NCI-H1694 treated with DMSO at 0.1 percent for 48 hours (cell line): Measurements from ENCODE around the gene CPAMD8.

ENCODE experiments used
- DNase-seq: peaks from one replicate; lab custom pipeline; 2025; lab: John Stamatoyannopoulos, UW

The CPAMD8 gene

DNA sequence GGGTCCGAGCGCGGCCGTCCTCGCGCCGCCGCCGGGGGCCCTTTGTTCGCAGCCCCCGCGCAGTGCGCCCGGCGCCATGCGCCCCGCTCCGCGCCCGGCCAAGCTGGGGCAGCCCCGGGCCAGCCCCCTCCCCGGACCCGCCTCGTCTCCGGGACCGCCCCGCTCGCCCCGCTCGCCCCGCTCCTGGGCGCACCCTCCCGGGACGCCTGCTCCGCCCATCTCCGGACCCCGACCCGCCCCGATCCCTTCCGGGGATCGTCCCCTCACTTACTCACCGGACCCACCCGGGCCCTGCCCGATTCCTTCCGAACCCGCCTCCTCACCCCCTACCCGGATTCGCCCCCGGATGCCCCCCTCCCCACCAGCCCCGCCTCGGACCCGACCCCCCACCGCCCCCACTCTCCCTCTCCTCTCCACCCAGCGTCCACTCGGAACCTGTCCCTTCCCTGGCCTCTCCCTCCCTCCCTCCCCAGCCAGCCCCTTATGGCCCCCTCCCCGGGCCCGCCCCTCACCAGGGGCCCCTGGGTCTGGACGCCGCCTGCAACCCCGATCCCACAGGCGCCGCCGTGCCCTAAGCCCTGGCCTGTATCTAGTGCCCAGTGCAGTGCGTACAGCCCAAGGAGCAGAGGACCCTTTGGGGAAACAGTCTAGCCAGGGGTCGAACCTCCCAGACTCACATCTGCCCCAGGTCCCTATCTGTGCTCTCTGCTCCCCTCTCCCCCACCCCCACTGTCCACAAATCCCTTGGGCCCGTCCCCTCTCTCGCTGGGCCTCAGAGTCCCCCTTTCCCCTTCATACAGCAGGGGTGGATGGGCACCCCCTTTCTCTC lies at the start of gene CPAMD8:
TSS of gene CPAMD8 (minus strand) at position 105 of the 829 bp plus-strand sequence. CDS start 168 bp downstream, outside the sequence.
- no peak for DNase-seq

DNA sequence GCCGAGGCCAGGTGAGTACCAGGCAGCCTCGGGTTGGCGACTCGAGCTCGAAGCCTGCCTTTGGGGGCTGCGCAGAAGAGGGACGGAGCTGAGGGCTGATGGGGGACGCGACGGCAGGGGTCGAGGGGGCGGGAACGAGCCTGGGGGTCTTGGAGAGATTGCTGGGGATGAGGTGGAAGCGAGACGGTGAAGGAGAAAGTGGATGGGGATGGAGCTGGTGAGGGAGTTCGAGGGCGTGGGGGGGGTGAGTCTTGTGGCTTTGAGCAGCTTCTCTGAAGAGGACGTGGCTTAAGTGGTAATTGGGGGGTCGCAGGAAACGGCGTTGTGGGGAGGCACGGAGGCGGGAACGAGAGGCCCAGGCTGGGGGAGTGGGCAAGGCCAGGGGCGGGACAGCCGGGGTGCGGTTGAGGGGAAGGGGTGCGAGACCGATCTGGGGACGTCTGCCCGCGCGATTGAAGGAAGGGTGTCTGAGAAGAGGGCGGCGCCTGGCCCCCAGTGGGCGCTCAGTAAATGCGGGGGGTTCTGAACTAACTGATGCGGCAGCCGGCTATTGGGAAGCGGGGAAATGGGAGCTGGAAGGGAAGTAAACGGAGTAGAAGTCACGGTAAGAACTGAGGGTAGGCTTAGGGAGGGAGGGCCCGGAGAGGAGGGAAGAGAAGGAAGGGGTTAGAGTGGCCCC lies 49.4 kb upstream of the CPAMD8 start:
- peak; percentile 1 for DNase-seq

DNA sequence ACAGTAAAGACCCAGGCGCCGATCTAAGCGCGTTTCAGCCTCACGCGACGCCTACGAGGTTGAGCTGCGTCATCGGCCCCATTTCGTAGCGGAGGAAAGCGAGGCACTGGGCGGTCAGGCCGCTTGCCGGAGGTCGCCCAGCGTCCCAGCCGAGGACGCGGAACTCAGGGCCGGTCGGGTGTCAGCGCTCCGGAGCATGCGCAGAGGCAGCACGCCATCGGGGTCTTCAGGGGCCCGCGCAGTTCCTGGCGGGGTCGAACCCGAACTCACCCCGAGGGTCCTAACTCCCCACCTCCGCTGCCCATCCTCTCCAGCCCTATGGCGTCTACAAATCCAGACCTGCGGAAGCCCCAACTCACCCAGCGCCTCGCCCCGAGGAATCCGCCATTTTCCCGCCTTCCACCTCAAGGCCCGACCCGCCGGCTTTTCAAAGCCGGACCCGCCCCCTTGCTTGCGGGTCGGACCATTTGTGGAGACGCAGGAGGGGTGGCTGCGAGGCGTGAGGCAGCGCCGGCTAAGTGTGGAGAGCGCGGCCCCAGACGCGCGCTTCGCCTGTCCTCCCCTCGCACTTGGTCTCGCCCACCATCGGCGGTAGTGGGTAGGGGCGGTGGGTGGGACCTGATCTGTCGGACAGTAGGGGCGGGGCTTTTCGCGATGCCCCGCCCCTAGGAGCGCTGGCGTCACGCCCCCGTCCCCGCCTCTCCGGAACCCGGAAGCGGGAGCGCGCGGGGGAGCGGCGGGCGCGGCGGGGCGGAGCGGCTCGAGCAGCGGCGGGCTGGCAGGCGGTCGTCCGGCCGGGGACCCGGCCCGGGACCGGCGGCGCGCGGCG lies 48.6 kb upstream of the CPAMD8 start, which contains the start of the genes HAUS8 and MYO9B:
TSS of gene HAUS8 (minus strand) at position 418 of the 829 bp plus-strand sequence. CDS start at position 388, 30 bp downstream.
TSS of gene MYO9B (plus strand) at position 743 of the 829 bp plus-strand sequence. CDS start 25,941 bp downstream, outside the sequence.
- peak; percentile 90 for DNase-seq

DNA sequence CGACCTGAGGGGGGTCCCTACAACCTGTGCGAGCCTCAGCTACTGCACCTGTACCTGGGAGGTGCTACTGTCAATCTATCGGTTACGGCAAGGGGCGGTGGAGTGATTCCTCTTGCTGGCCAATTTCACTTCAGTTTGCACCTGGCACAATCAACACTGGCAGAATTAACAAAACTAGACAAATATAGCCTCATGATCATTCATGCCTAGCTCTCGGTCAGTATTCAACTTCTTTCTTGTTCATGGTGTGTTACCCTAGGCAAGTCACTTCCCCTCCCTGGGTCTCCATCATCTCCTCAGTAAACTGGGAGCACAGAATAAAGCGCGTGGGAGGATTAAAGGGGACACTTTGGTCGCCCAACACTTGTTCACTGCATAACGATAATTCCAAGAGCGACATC lies 48.0 kb upstream of the CPAMD8 start:
- DNase-seq: no peak

DNA sequence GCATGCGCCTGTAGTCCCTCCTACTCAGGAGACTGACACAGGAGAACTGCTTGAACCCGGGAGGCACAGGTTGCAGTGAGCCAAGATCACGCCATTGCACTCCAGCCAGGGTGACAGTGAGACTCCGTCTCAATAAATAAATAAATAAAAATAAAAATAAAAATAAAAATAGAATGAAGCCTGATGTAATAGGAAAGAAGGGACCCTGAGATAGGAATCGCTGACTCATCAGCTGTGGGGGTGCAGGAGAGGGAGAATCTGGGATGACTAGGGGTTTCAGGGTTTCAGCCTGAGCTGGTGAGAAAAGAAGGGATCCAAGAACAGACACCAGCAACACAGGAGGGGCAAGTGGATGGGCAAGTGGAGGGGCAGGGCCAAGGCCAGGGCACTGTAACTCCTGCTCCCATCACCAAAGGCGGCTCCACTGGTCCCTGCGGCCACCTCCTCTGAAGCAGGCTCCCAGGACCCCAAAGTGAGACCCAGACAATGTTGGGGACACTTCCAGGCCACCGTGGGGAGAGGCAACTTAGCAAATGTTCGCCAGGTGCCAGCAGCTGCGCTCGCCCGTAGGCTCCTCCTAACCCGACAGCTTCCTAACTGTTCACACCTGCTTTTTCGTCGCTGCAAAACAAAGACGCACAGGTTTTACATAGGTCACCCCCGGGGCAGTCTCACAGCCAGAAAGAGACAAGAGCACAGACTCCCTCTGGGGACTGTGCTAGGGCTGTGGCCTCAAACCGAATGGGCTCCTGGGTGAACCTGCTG lies 47.4 kb upstream of the CPAMD8 start:
- no peak for DNase-seq

DNA sequence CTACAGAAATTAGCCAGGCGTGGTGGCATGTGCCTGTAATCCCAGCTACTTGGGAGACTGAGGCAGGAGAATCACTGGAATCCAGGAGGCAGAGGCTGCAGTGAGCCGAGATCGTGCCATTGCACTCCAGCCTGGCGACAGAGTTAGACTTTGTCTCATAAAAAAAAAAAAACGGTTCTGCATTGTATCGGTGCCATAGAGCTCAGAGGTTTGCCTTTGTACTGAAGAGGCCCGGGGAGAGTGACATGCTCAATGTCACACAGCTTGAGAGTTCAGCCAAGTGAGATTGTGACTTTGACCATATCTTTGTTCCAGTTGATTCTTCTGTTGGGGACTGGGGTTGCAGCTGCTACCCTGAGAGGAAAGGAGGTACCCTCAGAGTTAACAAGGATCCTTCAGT lies 44.3 kb upstream of the CPAMD8 start:
- DNase-seq: no peak

DNA sequence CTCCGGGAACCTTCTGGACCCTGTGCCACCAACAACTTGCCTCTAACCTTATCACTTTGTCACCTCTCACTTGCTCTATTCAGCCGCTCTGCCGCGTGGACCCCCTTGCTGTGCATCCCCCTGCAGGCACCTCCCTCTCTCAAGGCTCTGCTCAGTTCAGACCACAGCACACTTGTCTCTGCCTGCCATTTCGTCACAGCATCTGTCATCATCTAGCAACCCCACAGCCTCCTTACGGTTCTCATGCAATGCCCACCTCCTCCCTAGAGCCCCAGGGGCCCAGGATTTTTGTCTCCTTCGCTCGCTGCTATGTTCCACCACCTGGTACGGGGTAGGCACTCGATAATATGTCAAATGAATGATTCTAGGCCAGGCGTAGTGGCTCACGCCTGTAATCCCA lies 43.8 kb upstream of the CPAMD8 start:
- no peak for DNase-seq

DNA sequence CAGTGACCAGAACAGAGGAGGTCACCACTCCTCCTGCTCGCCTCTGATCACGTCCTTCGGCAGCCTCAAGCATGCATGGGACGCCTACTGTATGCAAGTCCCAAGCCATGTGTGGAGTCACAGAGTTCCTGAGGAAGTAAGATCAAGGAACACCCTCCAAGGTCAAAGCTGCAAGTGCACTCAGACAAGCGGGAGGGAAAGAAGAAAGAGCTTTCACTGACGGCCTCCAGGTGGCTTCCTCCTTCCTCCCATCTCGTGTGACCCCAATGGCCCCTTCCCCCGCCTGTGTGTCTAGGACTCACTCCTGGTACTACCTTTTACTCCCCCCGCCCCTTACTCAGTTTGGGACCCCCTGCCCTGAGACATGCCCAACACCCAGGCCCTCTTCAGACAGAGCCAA lies 42.6 kb upstream of the CPAMD8 start:
- DNase-seq: no peak

DNA sequence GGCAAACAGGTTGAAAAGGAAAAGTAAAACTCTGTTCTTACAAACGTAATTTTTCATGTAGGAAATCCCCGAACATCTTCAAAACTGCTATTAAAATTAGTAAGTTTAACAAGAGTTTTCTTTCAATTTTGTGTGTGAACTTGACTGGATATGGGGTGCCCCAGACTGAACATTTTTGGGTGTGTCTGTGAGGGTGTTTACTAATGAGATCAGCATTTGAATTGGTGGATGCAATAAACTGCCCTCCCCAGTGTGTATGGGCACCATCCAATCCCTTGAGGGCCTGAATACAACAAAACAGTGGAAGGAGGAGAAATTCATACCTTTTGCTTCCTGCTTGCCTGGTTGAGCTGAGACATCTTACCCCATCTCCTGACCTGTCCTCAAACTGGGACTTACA lies 36.8 kb upstream of the CPAMD8 start:
- DNase-seq: no peak

DNA sequence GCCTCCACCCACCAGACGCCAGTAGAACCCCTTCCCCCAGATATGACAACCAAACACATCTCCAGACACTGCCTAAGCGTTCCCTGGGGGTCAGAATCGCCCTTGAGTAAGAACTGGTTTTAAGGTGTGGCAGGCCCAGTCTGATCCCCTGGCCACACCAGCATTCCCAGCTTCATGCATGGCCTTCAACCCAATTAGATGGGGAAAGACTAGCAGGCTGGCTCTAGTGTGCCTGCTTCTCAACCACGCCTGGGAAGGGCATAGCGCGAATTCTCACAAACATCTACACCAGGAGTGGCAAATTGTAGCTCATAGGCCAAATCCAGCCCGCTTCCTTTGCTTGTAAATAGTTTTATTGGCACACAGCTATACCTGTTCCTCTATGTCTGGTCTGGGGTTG lies 35.1 kb upstream of the CPAMD8 start:
- no peak for DNase-seq

DNA sequence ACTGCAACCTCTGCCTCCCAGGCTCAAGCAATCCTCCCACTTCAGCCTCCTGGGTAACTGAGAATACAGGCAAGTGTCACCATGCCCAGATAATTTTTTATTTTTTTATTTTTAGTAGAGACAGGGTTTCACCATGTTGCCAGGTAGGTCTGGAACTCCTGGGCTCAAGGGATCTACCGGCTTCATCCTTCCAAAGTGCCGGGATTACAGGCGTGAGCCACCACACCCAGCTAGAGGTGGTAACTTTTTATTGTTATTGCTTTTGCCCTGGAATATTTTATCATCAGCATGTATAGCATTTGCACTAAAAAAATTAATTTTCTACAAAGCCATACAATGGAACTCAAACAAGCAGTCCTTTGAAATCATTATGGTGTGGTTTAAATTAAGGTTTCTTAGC lies 34.6 kb upstream of the CPAMD8 start:
- no peak for DNase-seq

DNA sequence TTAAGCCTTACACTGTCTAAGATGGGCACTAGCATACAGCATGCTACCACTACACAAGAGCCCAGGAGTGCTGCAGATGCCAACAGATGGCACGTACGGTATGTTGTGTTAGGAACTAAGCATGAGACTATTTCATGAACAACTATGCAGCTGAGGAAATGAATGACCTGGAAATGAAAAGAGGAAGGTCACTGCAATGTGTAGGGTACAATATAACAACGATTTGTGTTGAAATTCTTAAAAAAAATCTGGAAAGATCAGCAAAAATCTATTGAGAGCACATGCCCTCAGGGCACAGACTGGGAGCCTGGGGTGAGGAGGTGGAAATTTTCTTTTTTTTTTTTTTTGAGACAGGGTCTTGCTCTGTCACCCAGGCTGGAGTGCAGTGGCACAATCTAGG lies 34.2 kb upstream of the CPAMD8 start:
- DNase-seq: no peak

DNA sequence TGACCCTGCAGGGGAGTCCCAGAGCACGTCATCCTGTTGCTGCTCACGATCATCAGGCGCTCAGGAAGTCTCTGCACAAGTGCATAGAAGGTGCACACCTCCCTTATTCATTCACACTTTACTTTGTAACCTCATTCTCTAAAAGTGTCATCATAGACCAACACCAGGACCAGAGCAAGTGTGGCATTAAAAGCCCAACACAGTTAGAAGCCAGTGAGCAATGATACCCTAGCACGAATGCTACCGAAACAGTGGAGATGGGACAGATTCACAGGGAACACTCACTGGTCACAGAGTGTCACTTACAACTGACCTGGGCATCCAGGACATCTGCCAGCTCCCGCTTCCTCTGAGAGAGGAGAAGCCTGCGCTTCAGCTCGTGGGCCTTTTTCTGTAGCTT lies 31.6 kb upstream of the CPAMD8 start:
- no peak for DNase-seq

DNA sequence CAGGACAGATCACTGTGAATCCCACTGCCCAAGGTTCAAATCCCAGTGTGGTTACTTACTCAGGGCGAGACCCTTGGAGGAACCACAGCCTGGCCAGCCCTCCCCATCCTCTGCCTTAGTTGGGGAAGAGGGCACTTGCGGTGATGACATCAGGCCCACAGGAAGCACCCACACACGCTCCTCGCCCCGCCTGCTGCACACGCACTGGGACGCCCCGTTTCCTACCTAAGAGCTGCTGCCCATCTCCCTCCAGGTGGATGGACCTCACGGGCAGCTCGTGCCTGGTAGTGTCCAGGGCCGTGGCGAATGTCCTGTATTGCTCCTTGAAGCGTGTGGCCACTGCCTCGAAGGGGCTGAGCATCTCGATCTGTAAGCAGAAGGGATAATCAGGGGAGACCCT lies 29.0 kb upstream of the CPAMD8 start:
- DNase-seq: no peak

DNA sequence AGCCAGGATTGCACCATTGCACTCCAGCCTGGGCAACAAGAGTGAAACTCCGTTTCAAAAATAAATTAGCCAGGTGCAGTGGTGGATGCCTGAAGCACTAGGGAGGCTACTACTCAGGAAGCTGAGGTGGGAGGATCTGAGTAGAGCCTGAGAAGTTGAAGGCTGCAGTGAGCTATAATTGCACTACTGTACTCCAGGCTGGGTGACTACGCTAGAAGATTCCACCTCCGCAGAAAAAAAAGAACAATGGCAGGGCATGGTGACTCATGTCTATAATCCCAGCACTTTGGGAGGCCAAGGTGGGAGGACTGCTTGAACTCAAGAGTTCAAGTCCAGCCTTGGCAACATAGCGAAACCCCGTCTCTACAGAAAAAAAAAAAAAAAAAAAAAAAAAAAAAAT lies 28.1 kb upstream of the CPAMD8 start:
- DNase-seq: no peak

DNA sequence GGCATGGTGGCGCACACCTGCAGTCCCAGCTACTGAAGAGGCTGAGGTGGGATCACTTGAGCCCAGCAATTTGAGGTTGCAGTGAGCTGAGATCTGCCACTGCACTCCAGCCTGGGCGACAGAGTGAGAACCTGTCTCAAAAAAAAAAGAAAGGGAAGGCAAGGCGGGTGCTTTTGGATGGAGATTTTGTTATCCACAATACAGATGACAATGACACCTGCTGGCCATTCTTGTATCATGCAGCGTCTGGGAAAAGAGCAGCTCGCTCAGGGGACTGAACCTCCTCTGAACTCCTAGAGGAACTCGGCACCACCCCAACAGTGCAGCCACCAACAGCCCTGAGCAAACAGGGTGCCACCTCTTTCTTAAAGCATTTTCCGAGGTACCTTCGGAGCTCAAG lies 25.8 kb upstream of the CPAMD8 start:
- DNase-seq: no peak

DNA sequence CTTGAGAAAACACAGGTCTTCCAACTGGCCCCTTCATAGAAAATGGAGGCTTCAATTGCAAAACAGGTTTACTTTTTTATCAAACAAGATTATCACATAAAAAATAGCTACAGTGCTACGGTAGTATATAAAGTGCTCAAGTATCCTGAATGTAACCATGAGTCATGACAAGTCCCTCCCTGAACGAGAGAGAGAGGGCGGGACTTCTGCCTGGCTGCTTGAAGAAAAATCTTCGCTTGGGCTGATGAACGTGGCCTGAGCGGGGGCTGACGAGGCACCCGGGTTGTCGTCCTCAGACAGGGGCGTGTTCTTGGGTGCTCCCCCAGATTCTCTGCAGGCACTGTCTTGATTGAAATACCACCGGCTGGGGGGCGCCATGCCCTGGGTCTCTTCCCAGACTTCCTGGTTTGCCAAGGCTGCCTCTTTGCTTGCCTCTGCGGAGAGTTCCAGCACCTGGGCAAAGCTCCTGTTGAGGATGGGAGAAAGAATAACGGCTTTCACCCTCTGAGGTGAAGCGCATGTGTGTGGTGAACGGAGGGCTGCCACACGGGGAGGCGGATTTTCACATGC lies 23.2 kb upstream of the CPAMD8 start:
- no peak for DNase-seq

DNA sequence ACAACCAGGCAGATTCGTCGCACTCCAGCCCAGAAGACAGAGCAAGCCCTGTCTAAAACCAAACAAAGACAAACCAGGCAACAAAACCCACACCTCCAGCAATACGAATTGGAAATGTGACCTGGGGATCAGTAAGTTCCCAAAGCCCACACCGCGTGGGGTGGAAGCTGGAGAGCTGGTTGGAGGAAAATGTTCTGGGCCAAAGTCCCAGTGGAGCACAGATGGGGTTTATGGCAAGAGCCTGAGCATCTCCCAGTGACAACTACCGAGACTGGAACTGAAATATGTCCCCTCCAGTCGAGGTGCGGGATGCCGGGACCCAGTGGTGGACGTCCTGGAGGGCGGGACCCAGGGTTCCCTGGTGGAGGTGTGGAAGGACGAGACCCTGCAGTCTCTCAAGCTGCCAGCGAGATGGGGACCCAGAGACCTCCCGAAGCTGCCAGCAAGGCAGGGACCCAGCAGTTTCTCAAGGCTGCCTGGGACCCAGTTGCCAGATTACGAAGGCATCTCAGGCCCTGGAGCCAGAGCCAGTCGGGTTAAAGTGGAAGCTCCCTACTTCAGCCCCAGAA lies 22.4 kb upstream of the CPAMD8 start:
- no peak for DNase-seq

DNA sequence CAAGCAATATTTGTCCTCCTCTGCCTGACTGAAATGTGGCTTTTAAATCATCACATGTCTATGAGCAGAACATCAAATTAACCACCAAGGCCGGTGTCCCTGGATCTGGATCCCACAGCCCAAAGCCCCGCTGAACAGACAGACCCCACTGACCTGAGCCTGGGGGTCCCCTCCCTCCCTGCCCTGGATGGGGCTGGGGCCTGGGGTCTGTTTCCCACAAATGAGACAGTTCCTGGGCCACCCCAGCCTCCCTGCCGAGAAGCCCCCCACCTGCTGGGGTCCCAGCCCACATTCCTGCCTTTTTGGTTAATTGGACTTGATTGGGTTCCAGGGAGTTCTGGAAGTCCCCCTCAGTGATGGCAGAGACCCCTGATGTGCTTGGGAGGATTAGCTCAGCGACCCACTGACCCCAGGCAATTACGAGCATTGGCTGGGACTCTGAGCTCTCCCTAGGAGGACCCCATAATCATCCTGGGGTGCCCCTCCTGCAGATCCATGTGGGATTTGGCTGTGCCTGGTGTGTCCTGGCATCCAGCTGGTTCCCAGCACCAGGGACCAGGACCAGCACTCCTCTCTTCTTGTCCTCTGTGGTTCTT lies 19.4 kb upstream of the CPAMD8 start:
- no peak for DNase-seq

DNA sequence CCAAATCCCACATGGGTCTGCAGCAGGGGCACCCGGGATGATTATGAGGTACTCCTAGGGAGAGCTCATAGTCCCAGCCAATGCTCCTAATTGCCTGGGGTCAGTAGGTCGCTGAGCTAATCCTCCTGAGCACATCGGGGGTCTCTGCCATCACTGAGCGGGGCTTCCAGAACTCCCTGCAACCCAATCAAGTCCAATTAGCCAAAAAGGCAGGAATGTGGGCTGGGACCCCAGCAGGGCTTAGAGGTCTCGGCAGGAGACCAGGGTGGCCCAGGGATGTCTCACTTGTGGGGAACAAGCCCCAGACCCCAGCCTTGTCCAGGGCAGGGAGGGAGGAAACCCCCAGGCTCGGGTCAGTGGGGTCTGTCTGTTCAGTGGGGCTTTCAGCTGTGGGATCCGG lies 17.1 kb upstream of the CPAMD8 start:
- no peak for DNase-seq

DNA sequence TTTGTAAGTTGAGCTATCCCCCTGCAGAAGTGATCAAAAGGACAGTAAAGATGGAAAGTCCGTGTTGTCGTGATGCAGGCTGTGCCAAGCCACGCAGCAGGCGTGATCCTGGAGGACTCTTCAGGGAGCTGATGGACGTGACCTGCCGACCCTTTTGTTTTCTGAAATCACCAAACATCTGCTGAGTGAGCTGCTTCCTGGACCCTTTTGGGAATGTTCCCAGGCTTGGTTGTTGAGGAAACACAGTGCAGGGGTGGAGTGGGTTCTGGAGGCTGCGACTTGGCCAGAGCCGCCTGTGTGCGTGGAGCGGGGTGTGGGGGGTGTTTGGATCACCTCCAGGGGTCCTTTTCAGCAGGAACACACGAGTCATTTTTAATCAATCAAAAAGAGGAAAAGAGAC lies 15.4 kb upstream of the CPAMD8 start:
- DNase-seq: no peak
